Activated gamma-delta T cell treated with anti-CD3 and anti-CD28 coated beads, Interleukin-2, amount 50 U/mL, for 16 hours (primary cell): ENCODE measurements around the gene CAMK1D.

Experiments used
- DNase-seq: peaks from one replicate; pipeline ENCODE4 v3.0.0-alpha.2; 2020; ENCODE audit warnings: low read depth

The CAMK1D gene

GRCh38 chr10:12499076-12499986 is 150.0 kb downstream of the CAMK1D start:
- DNase-seq = no peak

- DNase-seq = no peak
Measured at GRCh38 chr10:12500381-12501303, 151.3 kb downstream of the CAMK1D start.

DNA sequence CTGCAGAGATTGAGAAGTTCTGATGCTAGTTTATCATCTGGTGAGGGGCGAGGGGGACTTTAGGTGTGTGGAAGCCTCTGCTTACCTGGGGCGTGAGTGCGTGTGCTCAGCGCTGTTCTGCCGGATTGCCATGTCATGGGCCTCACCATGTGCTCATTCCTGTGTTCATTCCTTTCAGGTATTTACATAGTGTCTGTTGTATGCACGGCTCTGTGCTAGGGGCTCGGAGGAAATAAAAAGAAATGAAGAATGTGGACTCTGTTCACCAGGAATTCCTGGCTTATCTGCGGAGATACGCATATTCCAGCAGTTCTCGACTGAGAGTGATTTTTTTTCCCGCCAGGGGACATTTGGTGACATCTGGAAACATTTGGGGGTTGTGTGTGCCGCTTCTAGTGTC is 152.0 kb downstream of the CAMK1D start:
- no peak for DNase-seq

DNA sequence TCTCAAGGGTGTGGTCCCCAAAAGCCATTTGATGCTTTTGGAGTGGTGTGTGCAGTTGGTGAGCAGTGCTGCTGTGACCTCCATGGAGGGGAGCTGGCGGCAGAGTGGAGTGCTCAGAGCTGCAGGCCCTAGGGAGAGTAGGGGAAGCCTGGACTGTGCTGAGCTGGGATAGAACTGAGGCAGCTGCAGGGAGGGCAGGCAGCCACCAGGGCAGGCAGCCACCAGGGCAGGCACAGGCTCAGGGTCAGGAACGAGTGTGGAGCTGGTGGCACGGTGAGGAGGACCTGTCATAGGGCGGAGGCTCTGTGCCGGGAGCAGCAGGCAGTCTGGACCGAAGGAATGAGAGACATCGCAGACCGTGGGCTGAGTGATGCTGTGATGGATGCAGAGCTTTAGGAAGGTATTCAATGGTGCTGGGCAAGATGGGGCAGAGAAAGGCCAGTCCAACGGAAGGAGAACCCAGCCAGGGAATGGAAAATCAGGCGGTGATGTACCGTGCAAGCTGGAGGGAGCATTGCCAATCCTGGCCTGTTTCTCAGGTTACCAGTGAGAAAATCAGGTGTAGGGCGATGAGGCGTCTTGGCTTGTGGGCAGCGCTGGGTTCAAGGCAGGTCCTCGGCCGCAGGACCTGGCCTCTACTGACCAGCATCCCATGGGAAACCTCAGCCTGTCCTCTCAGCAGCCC is 152.6 kb downstream of the CAMK1D start:
- DNase-seq = no peak

- DNase-seq = no peak
Measured at GRCh38 chr10:12502526-12503274, 153.4 kb downstream of the CAMK1D start.

GRCh38 chr10:12503311-12503710 is 154.0 kb downstream of the CAMK1D start:
- no peak for DNase-seq

DNA sequence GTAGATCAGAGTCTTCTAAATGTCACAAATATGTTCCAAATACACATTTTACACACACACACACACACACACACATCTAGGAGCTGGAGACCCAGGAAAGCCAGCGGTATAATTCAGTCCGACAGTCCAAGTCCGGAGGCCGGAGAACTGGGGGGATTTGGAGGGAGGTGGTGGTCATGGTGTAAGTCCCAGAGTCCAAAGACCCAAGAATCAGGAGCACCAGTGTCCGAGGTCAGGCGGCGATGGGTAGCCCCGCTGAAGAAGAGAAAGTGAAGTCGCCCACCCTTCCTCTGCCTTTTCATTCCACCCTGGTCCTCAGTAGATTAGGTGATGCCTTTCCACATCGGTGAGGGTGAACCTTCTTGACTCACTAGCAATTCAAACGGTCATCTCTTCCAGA is 154.8 kb downstream of the CAMK1D start:
- DNase-seq = no peak

- DNase-seq = no peak
Measured at GRCh38 chr10:12504628-12505027, 155.3 kb downstream of the CAMK1D start.

- DNase-seq = no peak
Measured at GRCh38 chr10:12505683-12506082, 156.3 kb downstream of the CAMK1D start.

DNA sequence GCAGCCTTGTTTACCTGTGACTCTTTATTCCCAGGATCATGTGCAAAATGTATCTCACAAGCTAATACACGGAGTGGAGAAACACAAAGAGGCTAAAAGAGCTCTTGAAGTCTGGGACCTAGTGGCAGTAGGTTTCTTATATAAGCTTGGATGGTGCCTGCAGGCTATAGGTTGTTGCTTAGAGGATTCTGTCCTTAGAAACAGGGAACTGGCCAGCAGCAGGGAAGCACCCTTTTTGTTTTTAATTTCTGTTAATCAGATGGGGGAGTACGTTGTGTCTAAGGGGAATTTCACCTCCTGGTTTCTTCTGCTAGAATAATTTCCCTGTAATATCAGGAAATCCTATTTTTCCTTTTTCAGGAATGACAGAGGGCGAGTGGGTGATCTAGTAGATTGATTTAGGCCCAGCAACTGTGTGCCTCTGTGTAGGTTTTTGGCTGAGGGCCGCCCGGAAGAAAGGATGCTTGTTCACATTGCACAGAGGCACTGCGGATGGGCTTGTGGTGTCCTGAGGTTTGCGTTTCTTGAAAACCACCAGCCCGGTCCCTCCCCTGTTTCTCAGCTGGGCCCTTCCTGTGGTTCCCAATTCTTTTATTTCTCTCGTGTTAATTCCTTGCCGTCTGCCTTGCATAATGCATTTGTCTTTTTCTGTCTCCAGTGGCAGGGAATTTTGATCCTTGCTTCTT is 158.0 kb downstream of the CAMK1D start:
- no peak for DNase-seq

DNA sequence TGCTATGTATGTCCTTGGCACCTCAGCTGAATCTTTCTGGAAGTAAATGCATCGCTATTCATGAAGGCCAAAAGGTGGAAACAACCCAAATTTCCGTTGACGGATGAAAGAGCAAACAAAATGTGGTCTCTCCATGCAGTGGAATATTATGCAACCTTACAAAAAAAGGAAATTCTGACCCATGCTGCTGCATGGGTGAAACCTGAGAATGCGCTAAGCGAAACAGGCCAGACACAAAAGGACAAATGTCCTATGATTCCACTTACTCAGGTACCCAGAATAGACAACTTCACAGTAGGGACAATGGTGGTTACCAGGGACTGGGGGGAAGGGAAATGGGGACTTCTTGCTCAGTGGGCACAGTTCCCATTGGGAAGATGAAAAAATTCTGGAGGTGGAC is 158.8 kb downstream of the CAMK1D start:
- no peak for DNase-seq

GRCh38 chr10:12509016-12509793 is 159.9 kb downstream of the CAMK1D start:
- DNase-seq = no peak

- no peak for DNase-seq
Measured at GRCh38 chr10:12509794-12510100, 160.4 kb downstream of the CAMK1D start.

GRCh38 chr10:12510501-12510941 is 161.2 kb downstream of the CAMK1D start:
- DNase-seq = no peak

GRCh38 chr10:12510984-12511383 is 161.6 kb downstream of the CAMK1D start:
- no peak for DNase-seq

- DNase-seq = no peak
Measured at GRCh38 chr10:12511651-12512050, 162.3 kb downstream of the CAMK1D start.

- DNase-seq = no peak
Measured at GRCh38 chr10:12512332-12513002, 163.1 kb downstream of the CAMK1D start.

DNA sequence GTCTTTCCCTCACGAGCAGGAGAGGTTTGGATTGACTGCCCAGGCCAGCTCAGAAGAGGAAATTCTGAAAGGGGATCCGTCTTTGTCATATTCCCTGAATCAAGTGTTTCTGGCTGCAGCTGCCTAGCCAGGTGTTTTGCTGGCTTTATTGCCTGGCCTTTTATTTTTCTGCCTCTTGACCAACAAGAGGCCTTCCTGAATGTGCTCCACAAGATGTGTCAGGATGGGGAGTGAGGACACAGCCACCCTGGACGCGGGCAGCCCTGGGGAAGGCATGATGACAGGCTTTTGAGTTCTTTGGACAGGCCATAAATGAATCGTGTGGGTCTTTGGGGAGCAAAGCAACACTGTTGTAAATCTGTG is 163.6 kb downstream of the CAMK1D start:
- DNase-seq = no peak

GRCh38 chr10:12513775-12514673 is 164.7 kb downstream of the CAMK1D start:
- no peak for DNase-seq
